HEK293 (cell line): ENCODE data around the gene SULT4A1.

Experiments
- CTCF ChIA-PET: fragments of 350-600 bp; formaldehyde crosslinking; extraction: SDS; loops from one replicate; lab custom pipeline; 2021; ENCODE audit warnings: antibody characterized with exemption; lab: Yijun Ruan, JAX
- POLR2A ChIA-PET: fragments of 300-600 bp; formaldehyde crosslinking; extraction: SDS; loops from one replicate; lab custom pipeline; 2020; ENCODE audit warnings: antibody characterized with exemption, inconsistent platforms; lab: Yijun Ruan, JAX
- H3K27ac ChIP-seq: fragments of 200-500 bp; sonication (Bioruptor generic); 2 replicates; pipeline ENCODE4 v1.5.1; 2014; ENCODE audit warnings: low read depth, low read length, control low read depth, inconsistent platforms; ENCODE audit errors: extremely low read depth
- H3K36me3 ChIP-seq, 2 experiments: fragments of 200-500 bp in 1 of 2; sonication (Bioruptor generic) in 1 of 2; 1 replicate in 1 of 2; 2 replicates in 1 of 2; pipeline ENCODE4 v1.5.1; 2014 to 2017; ENCODE audit warnings: inconsistent platforms in 2 of 2, low read length in 2 of 2; ENCODE audit not compliant: control insufficient read depth in 2 of 2, insufficient read depth in 1 of 2
- H3K4me1 ChIP-seq: fragments of 200-500 bp; sonication (Bioruptor generic); 2 replicates; pipeline ENCODE4 v1.5.1; 2014; ENCODE audit warnings: mild to moderate bottlenecking, low read length, inconsistent platforms; ENCODE audit not compliant: control insufficient read depth, insufficient read depth
- H3K4me3 ChIP-seq: 2 replicates; pipeline ENCODE4 v1.5.1; 2011; ENCODE audit warnings: low read depth, mild to moderate bottlenecking, control low read depth, low read length, moderate library complexity
- H3K9me3 ChIP-seq: fragments of 200-500 bp; sonication (Bioruptor generic); 2 replicates; pipeline ENCODE4 v1.5.1; 2014; ENCODE audit warnings: low read depth, low read length, inconsistent platforms; ENCODE audit not compliant: control insufficient read depth, insufficient read depth
- EGR2 ChIP-seq: fragments of 450-650 bp; formaldehyde crosslinking; IDR thresholded peaks from 2 replicates; pipeline ENCODE4 v1.5.1; 2016; ENCODE audit warnings: low read depth, missing biosample characterization, missing genetic modification characterization
- KLF16 ChIP-seq: fragments of 450-650 bp; formaldehyde crosslinking; IDR thresholded peaks from 2 replicates; pipeline ENCODE4 v1.5.1; 2017; ENCODE audit warnings: missing biosample characterization, missing genetic modification characterization
- MZF1 ChIP-seq: fragments of 450-650 bp; formaldehyde crosslinking; IDR thresholded peaks from 2 replicates; pipeline ENCODE4 v1.5.1; 2017; ENCODE audit warnings: missing biosample characterization, missing genetic modification characterization, borderline replicate concordance
- SETDB1 ChIP-seq: IDR thresholded peaks from one replicate; pipeline ENCODE4 v1.6.1; 2017; ENCODE audit warnings: mild to moderate bottlenecking, low read length, moderate library complexity, mixed read lengths; ENCODE audit not compliant: insufficient read length
- ZBTB1 ChIP-seq: fragments of 450-650 bp; formaldehyde crosslinking; IDR thresholded peaks from 2 replicates; pipeline ENCODE4 v1.5.1; 2016; ENCODE audit warnings: missing biosample characterization, missing genetic modification characterization
- ZBTB20 ChIP-seq: fragments of 450-650 bp; formaldehyde crosslinking; IDR thresholded peaks from 2 replicates; pipeline ENCODE4 v1.5.1; 2016; ENCODE audit warnings: missing biosample characterization, missing genetic modification characterization
- ZNF133 ChIP-seq: fragments of 450-650 bp; formaldehyde crosslinking; IDR thresholded peaks from 2 replicates; pipeline ENCODE4 v1.5.1; 2016; ENCODE audit warnings: missing biosample characterization, missing genetic modification characterization
- ZNF169 ChIP-seq: fragments of 450-650 bp; formaldehyde crosslinking; IDR thresholded peaks from 2 replicates; pipeline ENCODE4 v1.5.1; 2016; ENCODE audit warnings: missing biosample characterization, missing genetic modification characterization
- ZNF302 ChIP-seq: fragments of 450-650 bp; formaldehyde crosslinking; IDR thresholded peaks from 2 replicates; pipeline ENCODE4 v1.5.1; 2016; ENCODE audit warnings: missing biosample characterization, missing genetic modification characterization, low read depth
- ZNF350 ChIP-seq: fragments of 450-650 bp; formaldehyde crosslinking; IDR thresholded peaks from 2 replicates; pipeline ENCODE4 v1.5.0; 2017; ENCODE audit warnings: missing biosample characterization, mild to moderate bottlenecking, missing genetic modification characterization
- ZNF555 ChIP-seq: fragments of 450-650 bp; formaldehyde crosslinking; conservative IDR thresholded peaks from 2 replicates; pipeline ENCODE4 v1.5.1; 2017; ENCODE audit warnings: missing biosample characterization, mild to moderate bottlenecking, missing genetic modification characterization, inconsistent platforms
- ZNF658 ChIP-seq: fragments of 450-650 bp; formaldehyde crosslinking; IDR thresholded peaks from 2 replicates; pipeline ENCODE4; 2016; ENCODE audit warnings: missing biosample characterization, missing genetic modification characterization
- TF ChIP-seq, protein P1 (sequence below): fragments of 450-650 bp; formaldehyde crosslinking; conservative IDR thresholded peaks from 2 replicates; pipeline ENCODE4 v1.5.1; 2016; ENCODE audit warnings: low read depth, missing biosample characterization, missing genetic modification characterization
- TF ChIP-seq, protein P2 (sequence below): fragments of 450-650 bp; formaldehyde crosslinking; IDR thresholded peaks from 2 replicates; pipeline ENCODE4 v1.5.1; 2016; ENCODE audit warnings: missing biosample characterization, missing genetic modification characterization, borderline replicate concordance
- TF ChIP-seq, protein P3 (sequence below): fragments of 450-650 bp; formaldehyde crosslinking; IDR thresholded peaks from 2 replicates; pipeline ENCODE4 v1.5.1; 2016; ENCODE audit warnings: missing biosample characterization, missing genetic modification characterization

The SULT4A1 gene

DNA sequence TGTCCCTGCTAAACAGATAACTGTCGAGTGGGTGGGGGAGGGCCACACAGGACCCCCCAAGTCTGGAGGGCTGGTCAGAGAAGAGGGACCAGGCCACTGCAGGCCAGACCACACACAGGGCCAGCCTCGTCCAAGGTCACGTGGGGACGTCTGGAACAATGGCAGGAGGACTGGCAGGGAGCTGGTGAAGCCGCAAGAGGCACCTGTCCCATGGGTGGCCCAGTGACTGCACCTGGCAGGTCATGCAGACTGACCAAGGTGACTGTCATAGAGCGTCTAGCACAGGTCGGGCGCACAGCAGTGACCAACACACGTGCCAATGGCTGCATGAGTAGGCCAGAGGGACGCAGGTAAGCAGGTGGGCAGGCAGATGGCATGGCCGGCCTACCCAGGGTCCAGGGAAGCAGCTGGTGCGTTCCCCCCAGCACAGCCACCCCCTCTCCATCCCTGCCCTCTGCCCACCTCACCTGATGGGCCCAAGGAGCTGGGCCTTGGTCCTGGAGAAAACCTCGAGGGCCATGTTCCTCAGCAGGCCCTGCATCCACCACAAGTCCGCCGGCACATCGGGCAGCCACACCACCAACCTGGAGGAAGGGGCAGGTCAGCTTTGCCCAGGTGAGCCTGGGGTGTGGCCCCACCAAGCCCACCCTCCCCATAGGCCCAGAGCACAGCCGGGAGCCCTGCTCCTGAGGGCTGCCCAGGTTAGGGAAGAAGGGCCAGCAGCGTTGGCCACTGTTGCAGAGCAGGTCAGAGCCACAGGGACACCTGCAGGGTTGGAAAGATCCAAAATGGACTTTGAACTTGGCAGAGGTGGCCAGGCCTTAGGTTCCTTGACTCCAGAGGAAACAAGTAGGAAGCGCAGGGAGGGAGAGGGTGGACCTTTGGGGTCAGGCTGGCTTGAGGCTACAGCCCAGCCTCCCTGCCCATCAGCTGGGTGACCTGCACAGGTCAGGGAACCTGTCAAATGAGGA is 19.1 kb upstream of the SULT4A1 start:
- no peak overlapping the region for H3K4me3 ChIP-seq
- no peak overlapping the region for H3K27ac ChIP-seq
- POLR2A ChIA-PET, result no interaction called here
- TF ChIP-seq EGR2 (tag by site-specific recombination) (no peak), ZNF302 (no peak), MZF1 (no peak)
- TF ChIP-seq, all 188 proteins: peak for 0
- H3K4me1 ChIP-seq, result no peaks in the 10 kb centered on the region
- H3K9me3 ChIP-seq, result no peaks in the 10 kb centered on the region
- CTCF ChIA-PET, result interaction anchor here (1.2 to 4.6 kb wide), 3 partner anchors 24 to 63 kb away, joined by 3 to 109 read pairs (median 5); no protein-coding TSS in a partner anchor
- no peaks in the 10 kb centered on the region for H3K36me3 ChIP-seq

DNA sequence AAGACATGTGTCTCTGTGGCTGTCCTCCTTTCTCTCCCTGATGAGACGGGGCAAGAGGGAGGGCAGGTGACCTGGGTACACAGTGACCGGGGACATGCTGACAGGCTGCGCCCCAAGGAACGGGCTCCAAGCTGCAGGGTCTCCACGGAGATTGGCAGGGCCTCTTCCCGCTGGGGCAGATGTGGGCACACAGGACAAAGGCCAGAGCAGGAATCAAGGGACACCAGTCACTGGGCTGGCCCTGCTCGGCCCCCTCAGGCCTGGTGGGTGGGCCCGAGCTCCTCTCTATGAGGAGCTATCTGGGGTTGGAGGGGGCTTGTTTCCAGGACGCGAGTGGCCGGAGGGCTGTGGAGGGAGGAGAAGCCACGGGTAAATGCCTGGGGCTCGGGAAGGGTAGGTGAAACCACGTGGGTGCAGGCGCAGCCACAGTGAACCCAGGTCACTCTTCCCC is 18.3 kb upstream of the SULT4A1 start:
- Histone ChIP-seq H3K4me1 (no peaks in the 10 kb centered on the region), H3K36me3 (no peaks in the 10 kb centered on the region), H3K27ac (no peak overlapping the region), H3K4me3 (no peak overlapping the region)
- TF ChIP-seq ZNF658 (tag by site-specific recombination) (no peak), ZBTB20 (tag by site-specific recombination) (no peak), ZNF350 (tag by site-specific recombination) (no peak), ZBTB1 (tag by site-specific recombination) (no peak), ZNF133 (tag by site-specific recombination) (no peak), ZNF555 (tag by site-specific recombination) (no peak), ZNF169 (no peak), SETDB1 (no peak), KLF16 (tag by site-specific recombination) (no peak)
- TF ChIP-seq, protein P1, sequence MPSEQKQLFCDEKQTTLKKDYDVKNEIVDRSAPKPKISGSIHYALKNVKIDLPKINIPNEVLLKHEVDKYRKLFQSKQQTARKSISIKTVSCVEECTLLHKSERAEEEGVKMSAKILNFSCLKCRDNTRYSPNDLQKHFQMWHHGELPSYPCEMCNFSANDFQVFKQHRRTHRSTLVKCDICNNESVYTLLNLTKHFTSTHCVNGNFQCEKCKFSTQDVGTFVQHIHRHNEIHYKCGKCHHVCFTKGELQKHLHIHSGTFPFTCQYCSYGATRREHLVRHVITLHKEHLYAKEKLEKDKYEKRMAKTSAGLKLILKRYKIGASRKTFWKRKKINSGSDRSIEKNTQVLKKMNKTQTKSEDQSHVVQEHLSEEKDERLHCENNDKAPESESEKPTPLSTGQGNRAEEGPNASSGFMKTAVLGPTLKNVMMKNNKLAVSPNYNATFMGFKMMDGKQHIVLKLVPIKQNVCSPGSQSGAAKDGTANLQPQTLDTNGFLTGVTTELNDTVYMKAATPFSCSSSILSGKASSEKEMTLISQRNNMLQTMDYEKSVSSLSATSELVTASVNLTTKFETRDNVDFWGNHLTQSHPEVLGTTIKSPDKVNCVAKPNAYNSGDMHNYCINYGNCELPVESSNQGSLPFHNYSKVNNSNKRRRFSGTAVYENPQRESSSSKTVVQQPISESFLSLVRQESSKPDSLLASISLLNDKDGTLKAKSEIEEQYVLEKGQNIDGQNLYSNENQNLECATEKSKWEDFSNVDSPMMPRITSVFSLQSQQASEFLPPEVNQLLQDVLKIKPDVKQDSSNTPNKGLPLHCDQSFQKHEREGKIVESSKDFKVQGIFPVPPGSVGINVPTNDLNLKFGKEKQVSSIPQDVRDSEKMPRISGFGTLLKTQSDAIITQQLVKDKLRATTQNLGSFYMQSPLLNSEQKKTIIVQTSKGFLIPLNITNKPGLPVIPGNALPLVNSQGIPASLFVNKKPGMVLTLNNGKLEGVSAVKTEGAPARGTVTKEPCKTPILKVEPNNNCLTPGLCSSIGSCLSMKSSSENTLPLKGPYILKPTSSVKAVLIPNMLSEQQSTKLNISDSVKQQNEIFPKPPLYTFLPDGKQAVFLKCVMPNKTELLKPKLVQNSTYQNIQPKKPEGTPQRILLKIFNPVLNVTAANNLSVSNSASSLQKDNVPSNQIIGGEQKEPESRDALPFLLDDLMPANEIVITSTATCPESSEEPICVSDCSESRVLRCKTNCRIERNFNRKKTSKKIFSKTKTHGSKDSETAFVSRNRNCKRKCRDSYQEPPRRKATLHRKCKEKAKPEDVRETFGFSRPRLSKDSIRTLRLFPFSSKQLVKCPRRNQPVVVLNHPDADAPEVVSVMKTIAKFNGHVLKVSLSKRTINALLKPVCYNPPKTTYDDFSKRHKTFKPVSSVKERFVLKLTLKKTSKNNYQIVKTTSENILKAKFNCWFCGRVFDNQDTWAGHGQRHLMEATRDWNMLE (tag by site-specific recombination), result no peak
- TF ChIP-seq, protein P2, sequence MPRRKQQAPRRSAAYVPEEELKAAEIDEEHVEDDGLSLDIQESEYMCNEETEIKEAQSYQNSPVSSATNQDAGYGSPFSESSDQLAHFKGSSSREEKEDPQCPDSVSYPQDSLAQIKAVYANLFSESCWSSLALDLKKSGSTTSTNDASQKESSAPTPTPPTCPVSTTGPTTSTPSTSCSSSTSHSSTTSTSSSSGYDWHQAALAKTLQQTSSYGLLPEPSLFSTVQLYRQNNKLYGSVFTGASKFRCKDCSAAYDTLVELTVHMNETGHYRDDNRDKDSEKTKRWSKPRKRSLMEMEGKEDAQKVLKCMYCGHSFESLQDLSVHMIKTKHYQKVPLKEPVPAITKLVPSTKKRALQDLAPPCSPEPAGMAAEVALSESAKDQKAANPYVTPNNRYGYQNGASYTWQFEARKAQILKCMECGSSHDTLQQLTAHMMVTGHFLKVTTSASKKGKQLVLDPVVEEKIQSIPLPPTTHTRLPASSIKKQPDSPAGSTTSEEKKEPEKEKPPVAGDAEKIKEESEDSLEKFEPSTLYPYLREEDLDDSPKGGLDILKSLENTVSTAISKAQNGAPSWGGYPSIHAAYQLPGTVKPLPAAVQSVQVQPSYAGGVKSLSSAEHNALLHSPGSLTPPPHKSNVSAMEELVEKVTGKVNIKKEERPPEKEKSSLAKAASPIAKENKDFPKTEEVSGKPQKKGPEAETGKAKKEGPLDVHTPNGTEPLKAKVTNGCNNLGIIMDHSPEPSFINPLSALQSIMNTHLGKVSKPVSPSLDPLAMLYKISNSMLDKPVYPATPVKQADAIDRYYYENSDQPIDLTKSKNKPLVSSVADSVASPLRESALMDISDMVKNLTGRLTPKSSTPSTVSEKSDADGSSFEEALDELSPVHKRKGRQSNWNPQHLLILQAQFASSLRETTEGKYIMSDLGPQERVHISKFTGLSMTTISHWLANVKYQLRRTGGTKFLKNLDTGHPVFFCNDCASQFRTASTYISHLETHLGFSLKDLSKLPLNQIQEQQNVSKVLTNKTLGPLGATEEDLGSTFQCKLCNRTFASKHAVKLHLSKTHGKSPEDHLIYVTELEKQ, result no peak
- TF ChIP-seq, protein P3, sequence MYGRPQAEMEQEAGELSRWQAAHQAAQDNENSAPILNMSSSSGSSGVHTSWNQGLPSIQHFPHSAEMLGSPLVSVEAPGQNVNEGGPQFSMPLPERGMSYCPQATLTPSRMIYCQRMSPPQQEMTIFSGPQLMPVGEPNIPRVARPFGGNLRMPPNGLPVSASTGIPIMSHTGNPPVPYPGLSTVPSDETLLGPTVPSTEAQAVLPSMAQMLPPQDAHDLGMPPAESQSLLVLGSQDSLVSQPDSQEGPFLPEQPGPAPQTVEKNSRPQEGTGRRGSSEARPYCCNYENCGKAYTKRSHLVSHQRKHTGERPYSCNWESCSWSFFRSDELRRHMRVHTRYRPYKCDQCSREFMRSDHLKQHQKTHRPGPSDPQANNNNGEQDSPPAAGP (tag by site-specific recombination), result no peak
- TF ChIP-seq, all 188 proteins: peak for 0
- no peaks in the 10 kb centered on the region for H3K9me3 ChIP-seq
- CTCF ChIA-PET, result interaction anchor here (0.6 to 2.1 kb wide), 2 partner anchors 65 to 252 kb away, joined by 4 to 9 read pairs; no protein-coding TSS in a partner anchor
- POLR2A ChIA-PET, result no interaction called here
